GM12892 (cell line): ENCODE data around the gene ADCYAP1.

Source experiments
- POLR2A ChIP-seq: IDR thresholded peaks from 2 replicates; pipeline ENCODE4 v1.6.1; 2011; ENCODE audit warnings: low read depth, low read length, control low read depth
- POLR2AphosphoS5 ChIP-seq: IDR thresholded peaks from 2 replicates; pipeline ENCODE4 v1.6.1; 2011; ENCODE audit warnings: low read depth, low read length, control low read depth

GRCh38 chr18:934518-935133 is 30.0 kb downstream of the ADCYAP1 start:
- TF ChIP-seq POLR2A (no peak), POLR2AphosphoS5 (no peak)
